Tibial nerve (tissue), 4 donors: ENCODE measurements around the gene COL4A2. TPM values are rescaled to one million over a fixed set of nuclear protein-coding genes. Genes with fewer than 3 reads are reported as not detected.

Experiments
- DNase-seq, 2 donors: peaks; one replicate each; pipeline ENCODE4 v3.0.0-alpha.2; 2019; ENCODE audit warnings: low spot score in 2 of 2
- H3K27ac ChIP-seq, 4 donors: fragments of 200-600 bp; sonication (generic) in 3 of 4; one replicate each; pipeline ENCODE4 v1.5.1; 2017 to 2019; ENCODE audit warnings: mild to moderate bottlenecking in 1 of 4
- H3K27me3 ChIP-seq, 2 donors: fragments of 200-600 bp; sonication (generic) in 1 of 2; one replicate each; pipeline versions ENCODE4 v1.5.1 to v1.6.0; 2017 to 2019
- H3K36me3 ChIP-seq, 3 donors: fragments of 200-600 bp; sonication (generic); one replicate each; pipeline ENCODE4 v1.5.1; 2018 to 2019
- H3K4me1 ChIP-seq, 4 donors: fragments of 200-600 bp; sonication (generic) in 3 of 4; one replicate each; pipeline ENCODE4 v1.5.1; 2017 to 2019
- H3K4me3 ChIP-seq, 4 donors: fragments of 200-600 bp; sonication (generic) in 3 of 4; one replicate each; pipeline ENCODE4 v1.5.1; 2017 to 2019; ENCODE audit warnings: mild to moderate bottlenecking in 1 of 4, moderate library complexity in 1 of 4
- H3K9me3 ChIP-seq, 4 donors: fragments of 200-600 bp; sonication (generic) in 3 of 4; one replicate each; pipeline ENCODE4 v1.5.1; 2017 to 2019
- CTCF ChIP-seq, 5 experiments: fragments of 200-600 bp in 3 of 5; fragments of 450-650 bp in 2 of 5; sonication (generic) in 3 of 5; IDR thresholded peaks; one replicate each; pipeline ENCODE4 v1.5.1; 2016 to 2019; ENCODE audit warnings: antibody characterized with exemption in 5 of 5, mild to moderate bottlenecking in 3 of 5, moderate library complexity in 2 of 5
- EP300 ChIP-seq, 2 donors: sonication (generic); formaldehyde crosslinking; IDR thresholded peaks; one replicate each; pipeline ENCODE4 v1.6.1; 2017; ENCODE audit warnings: antibody characterized with exemption in 2 of 2, mild to moderate bottlenecking in 1 of 2
- POLR2A ChIP-seq, 2 donors: fragments of 450-650 bp; IDR thresholded peaks; one replicate each; pipeline ENCODE4 v1.6.1; 2017; ENCODE audit warnings: antibody characterized with exemption in 2 of 2, mild to moderate bottlenecking in 2 of 2, moderate library complexity in 2 of 2
- WGBS, 2 donors: methylation state at CpG; one replicate each; pipeline ENCODE4 v1.1.5; 2018; 5-methylcytosine and 5-hydroxymethylcytosine counted together
- total RNA-seq, 4 donors: library from RNA; depleted of rRNA; stranded (reverse); fragments of >200 nt; gene quantifications; one replicate each; pipeline ENCODE4 v1.1.0, GENCODE V29; 2016

Gene COL4A2
- total RNA-seq, 4 donors from 2014 or later = 576 to 821 (median 658) TPM

- 44 to 51% methylated on average over 10 of the region's 10 CpGs for WGBS, 2 donors
- Histone ChIP-seq H3K4me1 (peaks cover 0 to 96% (median 45%) of the 10 kb centered on the region in 4 donors), H3K9me3 (no peaks in the 10 kb centered on the region), H3K36me3 (peaks cover 0 to 4% (median 0%) of the 10 kb centered on the region in 3 donors), H3K27ac (peak overlapping the region in 3 of 4 donors; percentile 18 to 78 (median 70)), H3K27me3 (no peaks in the 10 kb centered on the region), H3K4me3 (no peak overlapping the region)
- DNase-seq = no peak
- TF ChIP-seq CTCF (IDR thresholded peaks at IDR 0.05) (no peak), POLR2A (IDR thresholded peaks at IDR 0.05) (no peak), EP300 (IDR thresholded peaks at IDR 0.05) (peak in 1 of 2 donors; percentile 29)
These were observed 40.1 kb upstream of the COL4A2 start for GRCh38 chr13:110266983-110267382.

- peaks cover 0 to 4% (median 0%) of the 10 kb centered on the region in 3 donors for H3K36me3 ChIP-seq
- H3K4me1 ChIP-seq = peaks cover 0 to 95% (median 38%) of the 10 kb centered on the region in 4 donors
- no peak overlapping the region for H3K4me3 ChIP-seq
- whole genome bisulfite sequencing, 2 donors = 69 to 77% methylated on average over 6 of the region's 6 CpGs
- no peaks in the 10 kb centered on the region for H3K27me3 ChIP-seq
- H3K9me3 ChIP-seq = no peaks in the 10 kb centered on the region
- no peak for TF ChIP-seq EP300 (IDR thresholded peaks at IDR 0.05)
- TF ChIP-seq POLR2A (IDR thresholded peaks at IDR 0.05) = no peak
- no peak for TF ChIP-seq CTCF (IDR thresholded peaks at IDR 0.05)
- no peak for DNase-seq
- peak overlapping the region in 1 of 4 donors; percentile 3 for H3K27ac ChIP-seq
These were observed 39.0 kb upstream of the COL4A2 start for GRCh38 chr13:110268061-110268460.

GRCh38 chr13:110268576-110269185 lies 38.4 kb upstream of the COL4A2 start:
- WGBS, 2 donors = 67 to 74% methylated on average over 16 of the region's 16 CpGs
- H3K27ac ChIP-seq = peak overlapping the region in 2 of 4 donors; percentile 3 to 14
- H3K4me1 ChIP-seq = peaks cover 0 to 94% (median 32%) of the 10 kb centered on the region in 4 donors
- H3K27me3 ChIP-seq = no peaks in the 10 kb centered on the region
- peaks cover 0 to 4% (median 0%) of the 10 kb centered on the region in 3 donors for H3K36me3 ChIP-seq
- no peak for DNase-seq
- TF ChIP-seq EP300 (IDR thresholded peaks at IDR 0.05) (no peak), CTCF (IDR thresholded peaks at IDR 0.05) (no peak)
- H3K4me3 ChIP-seq = no peak overlapping the region
- H3K9me3 ChIP-seq = no peaks in the 10 kb centered on the region

- H3K9me3 ChIP-seq = no peaks in the 10 kb centered on the region
- H3K4me3 ChIP-seq = no peak overlapping the region
- WGBS, 2 donors = 74 to 77% methylated on average over 14 of the region's 14 CpGs
- TF ChIP-seq EP300 (IDR thresholded peaks at IDR 0.05) = no peak
- TF ChIP-seq POLR2A (IDR thresholded peaks at IDR 0.05) = no peak
- no peak for TF ChIP-seq CTCF (IDR thresholded peaks at IDR 0.05)
- no peak for DNase-seq
- H3K36me3 ChIP-seq = peaks cover 0 to 4% (median 0%) of the 10 kb centered on the region in 3 donors
- H3K27ac ChIP-seq = peak overlapping the region in 2 of 4 donors; percentile 3 to 40
- H3K27me3 ChIP-seq = no peaks in the 10 kb centered on the region
- peaks cover 0 to 94% (median 24%) of the 10 kb centered on the region in 4 donors for H3K4me1 ChIP-seq
These were observed 37.4 kb upstream of the COL4A2 start for GRCh38 chr13:110269509-110270185.

GRCh38 chr13:110270507-110270906 lies 36.6 kb upstream of the COL4A2 start:
- WGBS, 2 donors = 69 to 76% methylated on average over 7 of the region's 7 CpGs
- DNase-seq = no peak
- H3K4me3 ChIP-seq = no peak overlapping the region
- H3K9me3 ChIP-seq = no peaks in the 10 kb centered on the region
- TF ChIP-seq EP300 (IDR thresholded peaks at IDR 0.05) (no peak), CTCF (IDR thresholded peaks at IDR 0.05) (no peak), POLR2A (IDR thresholded peaks at IDR 0.05) (no peak)
- peaks cover 0 to 94% (median 22%) of the 10 kb centered on the region in 4 donors for H3K4me1 ChIP-seq
- peak overlapping the region in 1 of 4 donors; percentile 3 for H3K27ac ChIP-seq
- H3K36me3 ChIP-seq = peaks cover 0 to 4% (median 0%) of the 10 kb centered on the region in 3 donors
- no peaks in the 10 kb centered on the region for H3K27me3 ChIP-seq
